ENCODE measurements around the gene ARHGAP15.

GRCh38 chr2:143635302-143635701, 506.1 kb downstream of the ARHGAP15 start:
- TF ChIP-seq CTCF (IDR thresholded peaks at IDR 0.05), result no peak
- TF ChIP-seq POLR2A (IDR thresholded peaks at IDR 0.05), result no peak
